ENCODE data around the gene AKNA.

Gene AKNA

DNA sequence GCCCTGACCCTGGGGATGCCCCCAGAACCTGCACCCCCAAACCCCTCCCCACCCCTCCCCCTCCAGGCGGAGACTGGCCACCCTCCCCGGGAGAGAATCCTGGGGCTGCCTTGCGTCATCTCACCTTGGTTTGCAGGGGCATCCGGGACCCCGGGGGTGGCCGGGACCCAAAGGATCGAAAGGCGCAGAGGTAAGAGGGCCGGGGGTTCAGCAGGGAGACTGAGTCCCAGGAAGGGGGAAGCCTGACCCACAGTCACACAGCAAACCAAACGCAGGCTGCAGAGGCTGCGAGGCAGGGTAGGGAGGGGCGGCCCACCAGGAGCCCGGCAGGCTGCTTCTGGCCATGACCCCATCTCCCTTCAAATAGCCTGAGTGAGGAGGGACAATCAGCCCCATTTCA lies 98.7 kb downstream of the AKNA start:
- no peaks in the 10 kb centered on the region for H3K9me3 Mint-ChIP-seq
- DNase-seq: no peak
- no peak overlapping the region for H3K4me3 Mint-ChIP-seq
- H3K27ac Mint-ChIP-seq: peak overlapping the region in 1 of 2 donors; percentile 78
- H3K4me1 Mint-ChIP-seq (ENCODE audit: low read depth in 2 of 2): peaks cover 4 to 5% of the 10 kb centered on the region in 2 donors
- H3K36me3 Mint-ChIP-seq (ENCODE audit: insufficient read depth): no peaks in the 10 kb centered on the region
- ATAC-seq (replicated peaks): no peak
- peaks cover 7 to 26% of the 10 kb centered on the region in 2 donors for H3K27me3 Mint-ChIP-seq

DNA sequence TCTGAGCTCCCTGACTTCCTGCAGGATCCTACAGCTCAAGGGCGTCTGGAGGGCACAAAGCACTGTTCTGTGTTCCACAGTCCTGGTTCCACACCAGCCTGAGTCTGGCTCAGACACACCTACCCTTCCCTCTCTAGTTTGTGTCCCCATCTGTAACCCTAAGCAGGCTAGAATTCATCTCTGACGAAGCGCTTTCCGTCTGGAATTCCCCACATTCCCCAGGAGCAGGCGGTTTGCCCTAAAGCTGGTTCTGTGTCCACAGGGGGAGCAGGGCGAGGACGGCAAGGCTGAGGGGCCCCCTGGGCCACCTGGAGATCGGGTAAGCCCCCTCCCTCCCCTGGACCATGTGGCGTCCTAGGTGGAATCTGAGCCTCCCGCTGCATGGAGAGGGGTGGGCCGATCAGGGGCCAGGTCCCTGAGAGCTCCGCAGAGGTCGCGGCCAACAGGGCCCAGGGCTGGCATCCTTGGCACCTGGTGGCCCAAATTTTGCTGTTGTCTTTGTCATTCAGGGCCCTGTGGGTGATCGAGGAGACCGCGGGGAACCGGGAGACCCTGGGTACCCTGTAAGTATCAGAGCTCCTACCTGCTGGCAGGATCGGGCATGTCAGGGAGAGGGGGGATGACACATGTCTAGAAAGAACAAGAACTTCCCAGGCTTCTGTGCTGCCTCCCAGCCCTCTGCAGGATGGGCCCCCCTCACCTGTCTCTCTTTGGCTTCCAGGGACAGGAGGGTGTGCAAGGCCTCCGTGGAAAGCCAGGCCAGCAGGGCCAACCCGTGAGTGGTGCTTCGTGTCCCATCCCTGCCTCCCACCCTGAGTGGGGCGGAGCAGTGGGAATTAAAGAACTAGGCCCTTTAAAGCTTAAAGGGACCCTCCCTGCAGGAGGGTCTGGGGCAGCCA lies 99.3 kb downstream of the AKNA start:
- peaks cover 7 to 26% of the 10 kb centered on the region in 2 donors for H3K27me3 Mint-ChIP-seq
- DNase-seq (no peak), ATAC-seq (replicated peaks) (no peak)
- H3K4me3 Mint-ChIP-seq: no peak overlapping the region
- H3K4me1 Mint-ChIP-seq (ENCODE audit: low read depth in 2 of 2): peaks cover 4 to 5% of the 10 kb centered on the region in 2 donors
- no peaks in the 10 kb centered on the region for H3K9me3 Mint-ChIP-seq
- H3K27ac Mint-ChIP-seq: no peak overlapping the region
- H3K36me3 Mint-ChIP-seq (ENCODE audit: insufficient read depth): no peaks in the 10 kb centered on the region

DNA sequence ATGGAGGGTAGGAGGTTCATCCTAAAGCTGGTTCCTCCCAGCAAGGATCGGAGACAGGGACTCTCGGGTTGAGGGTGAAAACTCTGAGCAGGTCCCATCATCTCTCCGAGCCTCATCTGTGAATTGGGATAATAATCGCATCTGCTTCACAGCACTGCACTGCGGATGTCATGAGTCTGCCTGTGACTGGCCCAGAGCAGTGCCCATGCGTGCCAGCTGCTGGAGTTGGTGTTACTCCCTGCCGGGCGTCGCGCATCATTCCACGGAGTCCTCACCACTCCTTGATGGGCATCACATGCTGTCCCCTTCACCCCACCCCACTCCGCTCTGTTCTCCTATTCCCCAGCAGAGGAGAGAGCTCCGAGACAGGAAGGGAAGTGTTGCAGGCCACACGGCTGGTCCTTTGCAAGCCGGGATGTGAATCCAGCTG lies 100.0 kb downstream of the AKNA start:
- H3K9me3 Mint-ChIP-seq: no peaks in the 10 kb centered on the region
- no peaks in the 10 kb centered on the region for H3K36me3 Mint-ChIP-seq (ENCODE audit: insufficient read depth)
- H3K4me3 Mint-ChIP-seq: no peak overlapping the region
- peaks cover 4 to 7% of the 10 kb centered on the region in 2 donors for H3K4me1 Mint-ChIP-seq (ENCODE audit: low read depth in 2 of 2)
- ATAC-seq (replicated peaks) (no peak), DNase-seq (no peak)
- peaks cover 7 to 29% of the 10 kb centered on the region in 2 donors for H3K27me3 Mint-ChIP-seq
- H3K27ac Mint-ChIP-seq: no peak overlapping the region

DNA sequence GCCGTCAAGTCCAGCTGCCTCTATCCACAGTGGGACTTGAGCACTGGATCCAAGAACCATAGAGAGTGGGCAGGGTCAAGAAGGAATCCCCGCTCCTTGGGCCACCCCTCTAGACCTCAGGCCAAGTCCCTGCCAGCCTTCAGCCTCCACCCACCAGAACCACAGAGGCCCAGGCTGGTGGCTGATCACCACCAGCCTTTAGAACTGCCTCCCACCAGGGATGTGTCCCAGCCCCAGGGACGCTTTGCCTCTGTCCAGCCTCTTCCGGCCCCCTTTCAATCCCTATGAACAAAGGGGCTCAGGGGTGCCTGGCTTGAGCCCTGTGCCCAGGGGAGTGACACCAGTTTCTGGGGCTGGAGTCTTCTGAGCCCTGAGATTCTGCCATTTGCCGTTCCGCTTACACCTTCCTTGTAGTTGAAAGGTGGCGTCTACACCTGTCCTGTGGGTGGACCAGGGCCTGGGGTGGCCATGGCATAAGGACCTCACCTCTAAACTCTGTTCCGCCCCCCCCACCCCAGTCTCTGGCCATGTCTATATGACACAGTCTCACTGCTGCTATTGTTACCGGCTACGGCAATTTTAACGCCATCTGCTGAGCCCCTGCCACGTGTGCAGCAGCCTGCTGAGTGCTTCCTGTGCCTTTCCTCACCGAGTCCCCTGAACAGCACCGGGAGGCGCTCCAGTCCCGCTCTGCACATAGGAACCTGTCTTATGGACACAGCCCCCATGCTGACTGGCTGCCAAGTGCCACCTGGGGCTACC lies 100.6 kb downstream of the AKNA start:
- peaks cover 4 to 11% of the 10 kb centered on the region in 2 donors for H3K4me1 Mint-ChIP-seq (ENCODE audit: low read depth in 2 of 2)
- no peak overlapping the region for H3K27ac Mint-ChIP-seq
- no peak for DNase-seq
- no peaks in the 10 kb centered on the region for H3K36me3 Mint-ChIP-seq (ENCODE audit: insufficient read depth)
- no peak for ATAC-seq (replicated peaks)
- H3K27me3 Mint-ChIP-seq: peaks cover 7 to 35% of the 10 kb centered on the region in 2 donors
- no peaks in the 10 kb centered on the region for H3K9me3 Mint-ChIP-seq
- no peak overlapping the region for H3K4me3 Mint-ChIP-seq

DNA sequence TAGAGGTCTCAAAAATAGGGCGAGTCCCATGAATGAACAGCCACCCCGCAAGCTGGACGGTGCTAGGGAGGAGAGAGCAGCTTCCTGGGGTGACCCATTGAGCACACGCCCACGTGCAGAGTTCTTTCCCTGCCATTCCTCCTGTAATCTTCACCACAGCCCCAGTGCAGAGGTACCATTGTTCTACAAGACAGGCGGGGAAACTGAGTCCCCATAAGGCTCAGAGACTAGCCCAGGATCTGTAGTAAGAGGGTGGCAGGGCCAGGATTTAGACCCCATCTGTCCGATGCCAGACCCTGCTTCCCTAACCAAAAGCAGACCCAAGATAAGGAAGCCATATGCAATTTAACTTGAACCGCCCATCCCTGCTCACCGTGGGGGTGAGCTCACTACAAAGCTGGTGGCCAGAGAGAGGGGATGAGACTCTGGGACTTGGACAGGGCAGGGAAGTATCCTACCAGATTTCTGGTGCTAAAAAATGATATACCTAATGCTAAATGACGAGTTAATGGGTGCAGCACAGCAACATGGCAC lies 101.6 kb downstream of the AKNA start:
- H3K36me3 Mint-ChIP-seq (ENCODE audit: insufficient read depth): no peaks in the 10 kb centered on the region
- H3K27me3 Mint-ChIP-seq: peaks cover 8 to 41% of the 10 kb centered on the region in 2 donors
- no peak overlapping the region for H3K4me3 Mint-ChIP-seq
- ATAC-seq (replicated peaks): no peak
- H3K27ac Mint-ChIP-seq: no peak overlapping the region
- peaks cover 3 to 10% of the 10 kb centered on the region in 2 donors for H3K4me1 Mint-ChIP-seq (ENCODE audit: low read depth in 2 of 2)
- H3K9me3 Mint-ChIP-seq: no peaks in the 10 kb centered on the region
- no peak for DNase-seq

DNA sequence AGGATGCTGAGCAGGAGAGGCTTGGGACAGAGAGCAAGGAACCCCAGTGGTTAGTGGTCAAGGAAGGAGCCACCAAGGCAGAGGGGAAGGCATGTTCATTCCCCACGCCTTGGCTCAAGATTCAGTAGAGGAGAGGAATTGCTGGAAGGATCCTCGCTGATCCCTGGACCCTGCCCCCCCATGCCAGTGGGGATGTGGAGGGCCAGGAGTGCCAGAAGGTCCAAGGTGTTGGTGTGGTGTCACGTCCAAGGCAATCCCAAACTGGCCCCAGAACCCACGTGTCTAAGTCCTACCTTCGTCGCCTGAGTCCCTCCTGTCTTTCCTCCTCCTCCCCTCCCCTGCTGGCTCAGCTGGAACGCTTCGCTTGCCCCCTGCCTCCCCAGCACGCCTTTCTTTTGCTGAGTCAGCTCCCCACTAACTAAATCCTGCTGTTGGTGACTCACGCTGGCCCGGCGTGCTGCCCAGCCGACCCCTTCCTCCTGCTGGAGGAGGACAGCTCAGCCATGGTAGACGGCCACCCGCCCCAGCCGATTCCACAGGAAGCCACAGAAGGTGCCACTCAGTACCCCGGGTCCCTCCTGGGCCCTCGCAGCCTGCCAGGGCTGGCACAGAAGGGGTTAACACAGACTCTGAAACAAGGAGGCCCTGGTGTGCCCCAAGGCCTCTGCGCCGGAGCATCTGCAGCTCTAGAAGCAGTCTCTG lies 102.5 kb downstream of the AKNA start:
- Mint-ChIP-seq H3K36me3 (ENCODE audit: insufficient read depth) (no peaks in the 10 kb centered on the region), H3K27me3 (peaks cover 8 to 38% of the 10 kb centered on the region in 2 donors), H3K27ac (no peak overlapping the region), H3K9me3 (no peaks in the 10 kb centered on the region), H3K4me3 (no peak overlapping the region), H3K4me1 (ENCODE audit: low read depth in 2 of 2) (peaks cover 0 to 6% of the 10 kb centered on the region in 2 donors)
- no peak for ATAC-seq (replicated peaks)
- DNase-seq: no peak

DNA sequence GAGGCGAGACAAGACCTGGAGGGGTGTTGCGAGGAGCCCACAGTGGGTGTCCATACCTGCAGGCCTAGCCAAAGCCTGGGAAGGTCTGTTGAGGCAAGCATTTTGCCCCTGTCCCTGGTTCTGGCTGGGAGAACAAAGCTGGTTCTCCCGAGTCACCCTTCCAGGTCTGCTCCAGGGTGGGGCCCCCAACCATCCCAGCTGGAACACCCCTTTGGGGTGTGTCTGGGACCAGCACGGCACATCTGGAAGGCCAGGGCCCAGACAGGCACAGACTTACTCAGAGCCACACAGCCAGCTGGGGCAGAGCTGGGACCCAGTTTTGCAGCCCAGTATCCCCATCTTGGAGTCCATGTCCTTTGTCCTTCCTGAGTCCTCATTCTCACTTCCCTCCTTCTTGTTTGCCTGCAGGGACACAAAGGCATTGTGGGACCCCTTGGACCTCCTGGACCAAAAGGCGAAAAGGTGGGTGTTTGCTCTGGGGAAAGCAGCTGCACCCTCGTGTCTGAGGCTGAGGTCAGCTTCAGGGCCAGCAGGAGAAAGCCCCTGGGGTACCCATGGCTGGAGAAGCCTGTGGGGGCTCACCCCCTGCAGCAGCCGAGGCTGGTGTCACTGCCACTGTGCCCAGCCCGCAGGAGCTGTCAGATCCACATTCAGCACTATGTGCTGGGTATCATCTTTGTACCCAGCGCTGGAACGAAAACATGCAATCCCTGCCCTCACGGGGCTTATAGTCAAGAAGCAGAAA lies 103.3 kb downstream of the AKNA start:
- ATAC-seq (replicated peaks) (no peak), DNase-seq (no peak)
- H3K4me3 Mint-ChIP-seq: no peak overlapping the region
- H3K36me3 Mint-ChIP-seq (ENCODE audit: insufficient read depth): no peaks in the 10 kb centered on the region
- no peaks in the 10 kb centered on the region for H3K9me3 Mint-ChIP-seq
- H3K27ac Mint-ChIP-seq: no peak overlapping the region
- H3K27me3 Mint-ChIP-seq: peaks cover 8 to 38% of the 10 kb centered on the region in 2 donors
- peaks cover 0 to 6% of the 10 kb centered on the region in 2 donors for H3K4me1 Mint-ChIP-seq (ENCODE audit: low read depth in 2 of 2)
